Left hindlimb (tissue), 1 donor: Measurements from ENCODE around the gene NINJ1.
"Not testable (repeated sequence)": the region's sequence is repeated elsewhere in the genome, so short reads cannot be mapped to it uniquely, and the experiment has no call there.

ENCODE experiments used
- DNase-seq: peaks from one replicate; pipeline ENCODE4 v3.0.0-alpha.2; 2018

NINJ1 gene

GRCh38 chr9:93159601-93160471, 25.8 kb upstream of the NINJ1 start:
- DNase-seq, result peak; percentile 91

- DNase-seq, result no peak
These were observed 22.5 kb upstream of the NINJ1 start for GRCh38 chr9:93156475-93157008.

- DNase-seq, result no peak
These were observed 21.8 kb upstream of the NINJ1 start for GRCh38 chr9:93155716-93156474.

- no peak for DNase-seq
These were observed 20.3 kb upstream of the NINJ1 start for GRCh38 chr9:93154293-93154903.

- no peak for DNase-seq
These were observed 17.2 kb upstream of the NINJ1 start for GRCh38 chr9:93151097-93151784.

GRCh38 chr9:93149361-93149760, 15.3 kb upstream of the NINJ1 start:
- DNase-seq, result no peak

GRCh38 chr9:93148721-93149120, 14.7 kb upstream of the NINJ1 start:
- no peak for DNase-seq

GRCh38 chr9:93147632-93148031, 13.6 kb upstream of the NINJ1 start:
- no peak for DNase-seq

GRCh38 chr9:93146696-93147095, 12.6 kb upstream of the NINJ1 start:
- DNase-seq, result not testable (repeated sequence)

GRCh38 chr9:93143830-93144530, 9.9 kb upstream of the NINJ1 start:
- DNase-seq, result peak; percentile 87

- DNase-seq, result no peak
These were observed 7.9 kb upstream of the NINJ1 start for GRCh38 chr9:93141771-93142483.

- DNase-seq, result no peak
These were observed 5.5 kb upstream of the NINJ1 start for GRCh38 chr9:93139365-93140182.

- no peak for DNase-seq
These were observed 4.2 kb upstream of the NINJ1 start for GRCh38 chr9:93138171-93138764.

- DNase-seq, result no peak
These were observed 3.3 kb upstream of the NINJ1 start for GRCh38 chr9:93137362-93137761.

- no peak for DNase-seq
These were observed 2.0 kb upstream of the NINJ1 start for GRCh38 chr9:93136011-93136440.

- peak; percentile 29 for DNase-seq
These were observed 841 bp upstream of the NINJ1 start for GRCh38 chr9:93134740-93135444.

GRCh38 chr9:93133681-93134014, 403 bp downstream of the NINJ1 start:
- peak; percentile 81 for DNase-seq

- DNase-seq, result peak; percentile 54
These were observed 938 bp downstream of the NINJ1 start for GRCh38 chr9:93132946-93133680.
